BLaER1 treated with 17β-estradiol and CSF1 and Interleukin-3, amounts not matched to agents 10 nM and 100 nM (cell line): ENCODE results near the gene SOCS7.

Experiments used
- H3K27ac ChIP-seq, 11 experiments: shearing (Covaris generic); formaldehyde crosslinking; 2 replicates each; pipeline ENCODE4 v1.8.1; 2022
- H3K27me3 ChIP-seq, 11 experiments: shearing (Covaris generic); formaldehyde crosslinking; 2 replicates each; pipeline ENCODE4 v1.8.1; 2022
- H3K36me3 ChIP-seq, 11 experiments: shearing (Covaris generic); formaldehyde crosslinking; 2 replicates each; pipeline ENCODE4 v1.8.1; 2022
- H3K4me1 ChIP-seq, 10 experiments: shearing (Covaris generic); formaldehyde crosslinking; 2 replicates each; pipeline ENCODE4 v1.8.1; 2022
- H3K4me2 ChIP-seq, 11 experiments: shearing (Covaris generic); formaldehyde crosslinking; 2 replicates each; pipeline ENCODE4 v1.8.1; 2022
- H3K4me3 ChIP-seq, 10 experiments: shearing (Covaris generic); formaldehyde crosslinking; 2 replicates each; pipeline ENCODE4 v1.8.1; 2022
- H3K9ac ChIP-seq, 11 experiments: shearing (Covaris generic); formaldehyde crosslinking; 2 replicates each; pipeline ENCODE4 v1.8.1; 2022
- H3K9me3 ChIP-seq, 11 experiments: shearing (Covaris generic); formaldehyde crosslinking; replicated peaks in 1 of 11; 2 replicates each; pipeline ENCODE4 v1.8.1; 2022
- H4K20me1 ChIP-seq, 11 experiments: shearing (Covaris generic); formaldehyde crosslinking; 2 replicates each; pipeline ENCODE4 v1.8.1; 2022
- Cebpa-rat ChIP-seq, 11 experiments: shearing (Covaris generic); IDR thresholded peaks; 2 replicates each; pipeline ENCODE4 v1.8.1; 2022

The SOCS7 gene

GRCh38 chr17:38369124-38369886, 17.7 kb downstream of the SOCS7 start:
- Histone ChIP-seq H4K20me1 (peaks cover 0 to 21% (median 4%) of the 10 kb centered on the region in 11 experiments; a peak in 5 of 22 replicates), H3K27me3 (no peaks in the 10 kb centered on the region), H3K4me1 (no peaks in the 10 kb centered on the region), H3K9ac (no peak overlapping the region), H3K4me3 (no peak overlapping the region), H3K4me2 (no peak overlapping the region), H3K36me3 (peaks cover 87 to 100% (median 97%) of the 10 kb centered on the region in 11 experiments), H3K27ac (no peak overlapping the region), H3K9me3 (peaks cover 0 to 10% (median 0%) of the 10 kb centered on the region in 11 experiments; a peak in 3 of 22 replicates)
- TF ChIP-seq Cebpa-rat (IDR thresholded peaks at IDR 0.05): no peak

- Histone ChIP-seq H3K27me3 (no peaks in the 10 kb centered on the region), H3K4me1 (peaks cover 4 to 11% (median 8%) of the 10 kb centered on the region in 10 experiments; a peak in 18 of 20 replicates), H3K4me3 (no peak overlapping the region), H3K9ac (no peak overlapping the region), H4K20me1 (no peaks in the 10 kb centered on the region), H3K9me3 (no peaks in the 10 kb centered on the region), H3K36me3 (peaks cover 42 to 100% (median 76%) of the 10 kb centered on the region in 11 experiments), H3K27ac (no peak overlapping the region), H3K4me2 (no peak overlapping the region)
- TF ChIP-seq Cebpa-rat (IDR thresholded peaks at IDR 0.05): no peak
These were observed 27.8 kb downstream of the SOCS7 start for GRCh38 chr17:38379448-38379847.

- no peak for TF ChIP-seq Cebpa-rat (IDR thresholded peaks at IDR 0.05)
- Histone ChIP-seq H3K27me3 (no peaks in the 10 kb centered on the region), H3K4me2 (no peak overlapping the region), H3K9me3 (peaks cover 0 to 22% (median 14%) of the 10 kb centered on the region in 11 experiments; a peak in 16 of 22 replicates), H4K20me1 (no peaks in the 10 kb centered on the region), H3K4me3 (no peak overlapping the region), H3K27ac (no peak overlapping the region), H3K9ac (no peak overlapping the region), H3K4me1 (peaks cover 0 to 6% (median 0%) of the 10 kb centered on the region in 10 experiments; a peak in 1 of 20 replicates), H3K36me3 (peaks cover 69 to 98% (median 88%) of the 10 kb centered on the region in 11 experiments)
These were observed 43.4 kb downstream of the SOCS7 start for GRCh38 chr17:38395090-38395489.

- peaks cover 90 to 100% (median 98%) of the 10 kb centered on the region in 11 experiments for H3K36me3 ChIP-seq
- no peak overlapping the region for H3K4me3 ChIP-seq
- H3K9me3 ChIP-seq: peaks cover 0 to 22% (median 14%) of the 10 kb centered on the region in 11 experiments; a peak in 16 of 22 replicates
- no peaks in the 10 kb centered on the region; a peak in 1 of 22 replicates for H4K20me1 ChIP-seq
- no peak overlapping the region for H3K4me2 ChIP-seq
- no peak for TF ChIP-seq Cebpa-rat (IDR thresholded peaks at IDR 0.05)
- H3K4me1 ChIP-seq: no peaks in the 10 kb centered on the region
- H3K27me3 ChIP-seq: no peaks in the 10 kb centered on the region
- H3K9ac ChIP-seq: no peak overlapping the region
- no peak overlapping the region for H3K27ac ChIP-seq
These were observed 45.6 kb downstream of the SOCS7 start for GRCh38 chr17:38397227-38397626.

GRCh38 chr17:38400286-38400685, 48.6 kb downstream of the SOCS7 start:
- peaks cover 0 to 13% (median 0%) of the 10 kb centered on the region in 10 experiments; a peak in 4 of 20 replicates for H3K4me1 ChIP-seq
- H3K9me3 ChIP-seq: no peaks in the 10 kb centered on the region
- no peak overlapping the region for H3K4me3 ChIP-seq
- H3K27ac ChIP-seq: no peak overlapping the region
- peaks cover 0 to 5% (median 0%) of the 10 kb centered on the region in 11 experiments; a peak in 2 of 22 replicates for H4K20me1 ChIP-seq
- no peaks in the 10 kb centered on the region for H3K27me3 ChIP-seq
- no peak for TF ChIP-seq Cebpa-rat (IDR thresholded peaks at IDR 0.05)
- H3K4me2 ChIP-seq: no peak overlapping the region
- no peak overlapping the region for H3K9ac ChIP-seq
- peaks cover 65 to 85% (median 73%) of the 10 kb centered on the region in 11 experiments for H3K36me3 ChIP-seq

- no peak overlapping the region for H3K4me2 ChIP-seq
- H4K20me1 ChIP-seq: peaks cover 0 to 5% (median 0%) of the 10 kb centered on the region in 11 experiments; a peak in 2 of 22 replicates
- H3K4me1 ChIP-seq: peaks cover 0 to 13% (median 0%) of the 10 kb centered on the region in 10 experiments; a peak in 4 of 20 replicates
- H3K27me3 ChIP-seq: no peaks in the 10 kb centered on the region
- H3K36me3 ChIP-seq: peaks cover 54 to 73% (median 61%) of the 10 kb centered on the region in 11 experiments
- no peaks in the 10 kb centered on the region for H3K9me3 ChIP-seq
- no peak overlapping the region for H3K27ac ChIP-seq
- TF ChIP-seq Cebpa-rat (IDR thresholded peaks at IDR 0.05): no peak
- H3K9ac ChIP-seq: no peak overlapping the region
- no peak overlapping the region for H3K4me3 ChIP-seq
These were observed 49.8 kb downstream of the SOCS7 start for GRCh38 chr17:38401459-38401858.

GRCh38 chr17:38402897-38403296, 51.3 kb downstream of the SOCS7 start:
- Histone ChIP-seq H3K4me2 (no peak overlapping the region), H3K9ac (no peak overlapping the region), H3K27ac (no peak overlapping the region), H3K27me3 (no peaks in the 10 kb centered on the region), H4K20me1 (peaks cover 0 to 5% (median 0%) of the 10 kb centered on the region in 11 experiments; a peak in 2 of 22 replicates), H3K4me3 (no peak overlapping the region), H3K36me3 (peaks cover 39 to 59% (median 47%) of the 10 kb centered on the region in 11 experiments), H3K4me1 (peaks cover 0 to 13% (median 0%) of the 10 kb centered on the region in 10 experiments; a peak in 4 of 20 replicates), H3K9me3 (no peaks in the 10 kb centered on the region)
- TF ChIP-seq Cebpa-rat (IDR thresholded peaks at IDR 0.05): no peak

GRCh38 chr17:38403491-38403890, 51.8 kb downstream of the SOCS7 start:
- Histone ChIP-seq H3K27me3 (no peaks in the 10 kb centered on the region), H3K4me1 (peaks cover 0 to 13% (median 0%) of the 10 kb centered on the region in 10 experiments; a peak in 4 of 20 replicates), H3K9me3 (no peaks in the 10 kb centered on the region), H3K4me3 (no peak overlapping the region), H3K9ac (no peak overlapping the region), H3K4me2 (no peak overlapping the region), H3K36me3 (peaks cover 33 to 53% (median 41%) of the 10 kb centered on the region in 11 experiments), H3K27ac (no peak overlapping the region), H4K20me1 (peaks cover 0 to 5% (median 0%) of the 10 kb centered on the region in 11 experiments; a peak in 2 of 22 replicates)
- no peak for TF ChIP-seq Cebpa-rat (IDR thresholded peaks at IDR 0.05)

GRCh38 chr17:38404174-38404943, 52.7 kb downstream of the SOCS7 start:
- Histone ChIP-seq H3K4me1 (peaks cover 0 to 13% (median 0%) of the 10 kb centered on the region in 10 experiments; a peak in 4 of 20 replicates), H4K20me1 (peaks cover 0 to 5% (median 0%) of the 10 kb centered on the region in 11 experiments; a peak in 2 of 22 replicates), H3K36me3 (peaks cover 29 to 44% (median 33%) of the 10 kb centered on the region in 11 experiments), H3K27ac (no peak overlapping the region), H3K9me3 (no peaks in the 10 kb centered on the region), H3K4me3 (no peak overlapping the region), H3K9ac (no peak overlapping the region), H3K4me2 (no peak overlapping the region), H3K27me3 (no peaks in the 10 kb centered on the region)
- no peak for TF ChIP-seq Cebpa-rat (IDR thresholded peaks at IDR 0.05)
